Measurements from ENCODE around the gene TBC1D10A.

The TBC1D10A gene

GRCh38 chr22:30297991-30298701 lies 28.6 kb downstream of the TBC1D10A start:
- no peak for DNase-seq

GRCh38 chr22:30297276-30297990 lies 29.3 kb downstream of the TBC1D10A start:
- no peak for DNase-seq

GRCh38 chr22:30296833-30297232 lies 29.9 kb downstream of the TBC1D10A start:
- DNase-seq: no peak

GRCh38 chr22:30296324-30296723 lies 30.4 kb downstream of the TBC1D10A start:
- DNase-seq: no peak

- DNase-seq: no peak
These were observed 31.2 kb downstream of the TBC1D10A start for GRCh38 chr22:30295576-30295975.

GRCh38 chr22:30294830-30295229 lies 31.9 kb downstream of the TBC1D10A start:
- no peak for DNase-seq

GRCh38 chr22:30294066-30294465 lies 32.7 kb downstream of the TBC1D10A start:
- no peak for DNase-seq

GRCh38 chr22:30293026-30293425 lies 33.7 kb downstream of the TBC1D10A start:
- no peak for DNase-seq

GRCh38 chr22:30292069-30292970 lies 34.4 kb downstream of the TBC1D10A start:
- no peak for DNase-seq

GRCh38 chr22:30291058-30291892 lies 35.5 kb downstream of the TBC1D10A start:
- DNase-seq: no peak

GRCh38 chr22:30290342-30291057 lies 36.2 kb downstream of the TBC1D10A start:
- DNase-seq: peak; percentile 50

- no peak for DNase-seq
These were observed 36.8 kb downstream of the TBC1D10A start for GRCh38 chr22:30289980-30290313.

GRCh38 chr22:30289141-30289979 lies 37.4 kb downstream of the TBC1D10A start, which contains the start of gene CASTOR1:
TSS of gene CASTOR1 (minus strand) at chr22:30289505. CDS start at chr22:30289497, 8 bp downstream.
- DNase-seq: peak; percentile 98

GRCh38 chr22:30288419-30289140 lies 38.2 kb downstream of the TBC1D10A start:
- DNase-seq: no peak

- DNase-seq: peak; percentile 93
These were observed 38.9 kb downstream of the TBC1D10A start for GRCh38 chr22:30287648-30288418.

- peak; percentile 81 for DNase-seq
These were observed 39.7 kb downstream of the TBC1D10A start for GRCh38 chr22:30286813-30287647.

GRCh38 chr22:30286331-30286730 lies 40.4 kb downstream of the TBC1D10A start:
- no peak for DNase-seq

- no peak for DNase-seq
These were observed 40.9 kb downstream of the TBC1D10A start for GRCh38 chr22:30285846-30286200.

Measured in OCI-M1 (cell line).